Neural progenitor cell (in vitro differentiated cells): ENCODE measurements around the gene PRKCE.

Source experiments
- CTCF ChIP-seq: fragments of 200-600 bp; sonication (generic); IDR thresholded peaks from 2 replicates; pipeline ENCODE4 v1.5.1; 2017; ENCODE audit warnings: antibody characterized with exemption, mild to moderate bottlenecking
- EZH2 ChIP-seq: fragments of 200-600 bp; sonication (generic); IDR thresholded peaks from 2 replicates; pipeline ENCODE4 v1.6.1; 2017; ENCODE audit warnings: antibody characterized with exemption, mild to moderate bottlenecking, moderate library complexity
- EZH2phosphoT487 ChIP-seq: fragments of 200-600 bp; sonication (generic); IDR thresholded peaks from 2 replicates; pipeline ENCODE4 v1.6.1; 2017; ENCODE audit warnings: antibody characterized with exemption

- TF ChIP-seq EZH2phosphoT487 = no peak
- no peak for TF ChIP-seq CTCF
- no peak for TF ChIP-seq EZH2
Measured at GRCh38 chr2:46202987-46203386, 551.5 kb downstream of the PRKCE start.
